ENCODE measurements around the gene LAMC1. TPM values are rescaled to one million over a fixed set of nuclear protein-coding genes. Genes with fewer than 3 reads are reported as not detected.

Gene LAMC1
- total RNA-seq, 1 experiment from 2014 or later = 61.2 TPM

- DNase-seq (ENCODE audit: low read depth, low spot score) = no peak
- H3K79me2 ChIP-seq (ENCODE audit: insufficient read depth, low read length) = no peaks in the 10 kb centered on the region
- no TSS peak for BruUV-seq (replicated peaks)
- no peaks in the 10 kb centered on the region for H3K27me3 ChIP-seq (ENCODE audit: insufficient read depth, low read length)
- H3K9me2 ChIP-seq (ENCODE audit: insufficient read depth) = no peaks in the 10 kb centered on the region
- peak overlapping the region; percentile 44 for H2AFZ ChIP-seq (ENCODE audit: low read depth, low read length, poor library complexity, severe bottlenecking)
- ATAC-seq = no peak
- H3K4me2 ChIP-seq (ENCODE audit: low read length) = no peak overlapping the region
- CTCF ChIA-PET = no interaction called here
- no peaks in the 10 kb centered on the region for H3K9me3 ChIP-seq (ENCODE audit: control insufficient read depth in 1 of 2, insufficient read depth in 1 of 2, low read depth in 1 of 2, low read length in 2 of 2)
- intact Hi-C loops (cut with micrococcal nuclease) = no loop called here
- H4K20me1 ChIP-seq (ENCODE audit: insufficient read depth) = no peaks in the 10 kb centered on the region
- POLR2A ChIA-PET = no interaction called here
- TF ChIP-seq SIN3A (IDR thresholded peaks at IDR 0.05; ENCODE audit: low read depth) (no peak), SRF (IDR thresholded peaks at IDR 0.05; ENCODE audit: low read depth) (peak; percentile 53)
- no peak overlapping the region for H3K9ac ChIP-seq (ENCODE audit: low read length)
- H3K27ac ChIP-seq (ENCODE audit: low read depth, low read length) = no peak overlapping the region
- RAD21 ChIA-PET (ENCODE audit: low non-redundant PET in 1 of 2, low total read pairs in 2 of 2, uncharacterized antibody in 2 of 2, unreplicated experiment in 2 of 2) = no interaction called here
- H3K4me1 ChIP-seq (ENCODE audit: control insufficient read depth in 1 of 2, insufficient read depth in 2 of 2, low read length in 2 of 2) = peaks cover 0 to 10% of the 10 kb centered on the region in 2 experiments; a peak in 2 of 4 replicates
- no peaks in the 10 kb centered on the region for H3K36me3 ChIP-seq (ENCODE audit: control insufficient read depth in 1 of 2, insufficient read depth in 2 of 2, low read length in 2 of 2)
- no peak overlapping the region for H3K4me3 ChIP-seq (replicated peaks in 1 of 2; ENCODE audit: low read depth in 1 of 2, low read length in 2 of 2)
Measured at GRCh38 chr1:182995894-182996293, 27.3 kb upstream of the LAMC1 start.

GRCh38 chr1:182996816-182997215 is 26.4 kb upstream of the LAMC1 start:
- no peaks in the 10 kb centered on the region for H4K20me1 ChIP-seq (ENCODE audit: insufficient read depth)
- no peak overlapping the region for H3K9ac ChIP-seq (ENCODE audit: low read length)
- DNase-seq (ENCODE audit: low read depth, low spot score) = no peak
- ChIA-PET CTCF (no interaction called here), RAD21 (ENCODE audit: low non-redundant PET in 1 of 2, low total read pairs in 2 of 2, uncharacterized antibody in 2 of 2, unreplicated experiment in 2 of 2) (no interaction called here), POLR2A (no interaction called here)
- intact Hi-C loops (cut with micrococcal nuclease) = no loop called here
- H3K27ac ChIP-seq (ENCODE audit: low read depth, low read length) = no peak overlapping the region
- no peak overlapping the region for H2AFZ ChIP-seq (ENCODE audit: low read depth, low read length, poor library complexity, severe bottlenecking)
- H3K4me3 ChIP-seq (replicated peaks in 1 of 2; ENCODE audit: low read depth in 1 of 2, low read length in 2 of 2) = no peak overlapping the region
- no TSS peak for BruUV-seq (replicated peaks)
- no peaks in the 10 kb centered on the region for H3K9me2 ChIP-seq (ENCODE audit: insufficient read depth)
- H3K4me1 ChIP-seq (ENCODE audit: control insufficient read depth in 1 of 2, insufficient read depth in 2 of 2, low read length in 2 of 2) = peaks cover 0 to 8% of the 10 kb centered on the region in 2 experiments; a peak in 1 of 4 replicates
- H3K4me2 ChIP-seq (ENCODE audit: low read length) = no peak overlapping the region
- H3K79me2 ChIP-seq (ENCODE audit: insufficient read depth, low read length) = no peaks in the 10 kb centered on the region
- TF ChIP-seq ZBTB33 (IDR thresholded peaks at IDR 0.05; ENCODE audit: extremely low read depth, insufficient replicate concordance, low read length) (no peak), ZFX (IDR thresholded peaks at IDR 0.05) (no peak), CEBPB (IDR thresholded peaks at IDR 0.05; ENCODE audit: low read depth) (no peak), CTCF (IDR thresholded peaks at IDR 0.05 in 2 of 3, conservative IDR thresholded peaks at IDR 0.05 in 1 of 3; ENCODE audit: borderline replicate concordance in 1 of 3, insufficient read depth in 1 of 3, low read depth in 2 of 3, low read length in 2 of 3) (no peak), CBX3 (IDR thresholded peaks at IDR 0.05; ENCODE audit: low read depth) (no peak), EZH2phosphoT487 (IDR thresholded peaks at IDR 0.05; ENCODE audit: borderline replicate concordance) (no peak), ATF3 (IDR thresholded peaks at IDR 0.05) (no peak), ELF1 (IDR thresholded peaks at IDR 0.05; ENCODE audit: borderline replicate concordance, low read depth) (no peak)
- no peaks in the 10 kb centered on the region for H3K27me3 ChIP-seq (ENCODE audit: insufficient read depth, low read length)
- no peaks in the 10 kb centered on the region for H3K36me3 ChIP-seq (ENCODE audit: control insufficient read depth in 1 of 2, insufficient read depth in 2 of 2, low read length in 2 of 2)
- H3K9me3 ChIP-seq (ENCODE audit: control insufficient read depth in 1 of 2, insufficient read depth in 1 of 2, low read depth in 1 of 2, low read length in 2 of 2) = no peaks in the 10 kb centered on the region
- no peak for ATAC-seq

Data from HCT116 (cell line).